Brain microvascular endothelial cell (primary cell): ENCODE data around the gene HPSE.

Experiments used
- DNase-seq: peaks from one replicate; pipeline ENCODE4 v3.0.0-alpha.2; 2020
- H3K27ac ChIP-seq: fragments of 250-450 bp; sonication (Bioruptor Pico); 2 replicates; pipeline ENCODE4 v1.5.1; 2020; ENCODE audit warnings: mild to moderate bottlenecking, moderate library complexity
- H3K27me3 ChIP-seq: fragments of 250-450 bp; sonication (Bioruptor Pico); replicated peaks from 2 replicates; pipeline ENCODE4 v1.5.1; 2020; ENCODE audit warnings: mild to moderate bottlenecking
- H3K36me3 ChIP-seq: fragments of 250-450 bp; sonication (Bioruptor Pico); replicated peaks from 2 replicates; pipeline ENCODE4 v1.5.1; 2020; ENCODE audit warnings: mild to moderate bottlenecking
- H3K4me3 ChIP-seq: 2 replicates; pipeline ENCODE4 v1.5.1; 2011; ENCODE audit warnings: low read depth, mild to moderate bottlenecking, control low read depth, low read length, moderate library complexity
- in situ Hi-C: cut with HindIII; loops from 2 replicates; pipeline ENCODE4 v1.10.0; 2017; ENCODE audit warnings: low sequenced_read_pairs, low pct_ligation_motif_present
- TF ChIP-seq, protein P1 (sequence below): IDR thresholded peaks from 2 replicates; pipeline ENCODE4 v1.5.1; 2011; ENCODE audit warnings: low read depth, mild to moderate bottlenecking, moderate library complexity, low read length, control low read depth, inconsistent platforms; ENCODE audit errors: missing control alignments

HPSE gene

DNA sequence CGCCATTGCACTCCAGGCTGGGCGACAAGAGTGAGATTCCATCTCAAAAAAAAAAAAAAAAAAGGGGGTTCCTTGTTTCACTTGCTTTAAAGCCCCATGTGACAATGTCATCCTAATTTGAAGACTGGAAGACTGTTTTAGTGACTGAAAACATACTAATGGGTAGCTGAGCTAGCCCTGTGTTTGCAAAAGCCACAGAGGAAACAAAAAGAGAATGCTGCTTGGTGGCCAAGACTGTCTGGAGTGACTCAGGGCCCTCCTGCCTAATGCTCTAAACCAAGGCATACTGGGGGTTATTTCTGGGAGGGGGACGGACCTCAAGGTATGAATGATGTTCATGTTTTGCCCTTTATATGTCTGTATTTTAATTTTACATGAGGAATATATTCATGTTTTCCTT lies 16.0 kb downstream of the HPSE start:
- in situ Hi-C loops = no loop called here
- DNase-seq = no peak
- TF ChIP-seq, protein P1, sequence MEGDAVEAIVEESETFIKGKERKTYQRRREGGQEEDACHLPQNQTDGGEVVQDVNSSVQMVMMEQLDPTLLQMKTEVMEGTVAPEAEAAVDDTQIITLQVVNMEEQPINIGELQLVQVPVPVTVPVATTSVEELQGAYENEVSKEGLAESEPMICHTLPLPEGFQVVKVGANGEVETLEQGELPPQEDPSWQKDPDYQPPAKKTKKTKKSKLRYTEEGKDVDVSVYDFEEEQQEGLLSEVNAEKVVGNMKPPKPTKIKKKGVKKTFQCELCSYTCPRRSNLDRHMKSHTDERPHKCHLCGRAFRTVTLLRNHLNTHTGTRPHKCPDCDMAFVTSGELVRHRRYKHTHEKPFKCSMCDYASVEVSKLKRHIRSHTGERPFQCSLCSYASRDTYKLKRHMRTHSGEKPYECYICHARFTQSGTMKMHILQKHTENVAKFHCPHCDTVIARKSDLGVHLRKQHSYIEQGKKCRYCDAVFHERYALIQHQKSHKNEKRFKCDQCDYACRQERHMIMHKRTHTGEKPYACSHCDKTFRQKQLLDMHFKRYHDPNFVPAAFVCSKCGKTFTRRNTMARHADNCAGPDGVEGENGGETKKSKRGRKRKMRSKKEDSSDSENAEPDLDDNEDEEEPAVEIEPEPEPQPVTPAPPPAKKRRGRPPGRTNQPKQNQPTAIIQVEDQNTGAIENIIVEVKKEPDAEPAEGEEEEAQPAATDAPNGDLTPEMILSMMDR = no peak
- H3K36me3 ChIP-seq = no peaks in the 10 kb centered on the region
- no peak overlapping the region for H3K4me3 ChIP-seq
- H3K27ac ChIP-seq = no peak overlapping the region
- no peaks in the 10 kb centered on the region for H3K27me3 ChIP-seq

GRCh38 chr4:83317671-83318070 lies 17.0 kb downstream of the HPSE start:
- DNase-seq = no peak
- Histone ChIP-seq H3K27ac (no peak overlapping the region), H3K36me3 (no peaks in the 10 kb centered on the region), H3K4me3 (no peak overlapping the region), H3K27me3 (no peaks in the 10 kb centered on the region)
- TF ChIP-seq, protein P1 = no peak
- in situ Hi-C loops = no loop called here

- H3K36me3 ChIP-seq = no peaks in the 10 kb centered on the region
- in situ Hi-C loops = no loop called here
Measured at GRCh38 chr4:83316459-83317165, 18.0 kb downstream of the HPSE start.

GRCh38 chr4:83315341-83315870 lies 19.2 kb downstream of the HPSE start:
- in situ Hi-C loops = no loop called here
- TF ChIP-seq, protein P1 = no peak
- no peak for DNase-seq

More at GRCh38 chr4:83316459-83317165, 18.0 kb downstream of the HPSE start:
- no peak overlapping the region for H3K27ac ChIP-seq
- TF ChIP-seq, protein P1 = no peak
- no peak overlapping the region for H3K4me3 ChIP-seq
- H3K27me3 ChIP-seq = no peaks in the 10 kb centered on the region
- no peak for DNase-seq

GRCh38 chr4:83308672-83309071 lies 26.0 kb downstream of the HPSE start:
- in situ Hi-C loops = no loop called here
- H3K27me3 ChIP-seq = no peaks in the 10 kb centered on the region
- H3K4me3 ChIP-seq = no peak overlapping the region
- no peaks in the 10 kb centered on the region for H3K36me3 ChIP-seq
- TF ChIP-seq, protein P1 = no peak
- no peak for DNase-seq
- H3K27ac ChIP-seq = no peak overlapping the region

More at GRCh38 chr4:83315341-83315870, 19.2 kb downstream of the HPSE start:
- no peaks in the 10 kb centered on the region for H3K36me3 ChIP-seq
- H3K4me3 ChIP-seq = no peak overlapping the region
- H3K27ac ChIP-seq = no peak overlapping the region
- no peaks in the 10 kb centered on the region for H3K27me3 ChIP-seq
